ENCODE measurements around the gene RASAL1.

DNA sequence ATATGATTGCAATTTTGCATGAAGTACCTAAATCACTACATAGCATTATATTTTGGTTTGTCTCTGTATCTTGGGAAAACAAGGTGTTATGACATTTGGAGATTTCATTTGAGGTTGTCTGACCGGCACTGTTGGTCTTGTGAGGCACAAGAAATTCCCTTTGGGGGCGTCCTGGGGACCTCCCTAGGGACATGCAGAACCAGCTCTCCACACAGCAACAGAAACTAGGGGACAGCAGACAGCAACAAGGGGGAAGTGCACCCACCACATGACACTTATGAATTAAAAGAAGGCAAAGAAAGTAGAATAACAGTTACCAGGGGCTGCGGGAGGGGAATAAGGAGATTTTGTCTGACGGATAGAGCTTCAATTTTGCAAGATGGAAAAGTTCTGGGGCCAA, 35.4 kb upstream of the RASAL1 start:
- TF ChIP-seq, protein P1, sequence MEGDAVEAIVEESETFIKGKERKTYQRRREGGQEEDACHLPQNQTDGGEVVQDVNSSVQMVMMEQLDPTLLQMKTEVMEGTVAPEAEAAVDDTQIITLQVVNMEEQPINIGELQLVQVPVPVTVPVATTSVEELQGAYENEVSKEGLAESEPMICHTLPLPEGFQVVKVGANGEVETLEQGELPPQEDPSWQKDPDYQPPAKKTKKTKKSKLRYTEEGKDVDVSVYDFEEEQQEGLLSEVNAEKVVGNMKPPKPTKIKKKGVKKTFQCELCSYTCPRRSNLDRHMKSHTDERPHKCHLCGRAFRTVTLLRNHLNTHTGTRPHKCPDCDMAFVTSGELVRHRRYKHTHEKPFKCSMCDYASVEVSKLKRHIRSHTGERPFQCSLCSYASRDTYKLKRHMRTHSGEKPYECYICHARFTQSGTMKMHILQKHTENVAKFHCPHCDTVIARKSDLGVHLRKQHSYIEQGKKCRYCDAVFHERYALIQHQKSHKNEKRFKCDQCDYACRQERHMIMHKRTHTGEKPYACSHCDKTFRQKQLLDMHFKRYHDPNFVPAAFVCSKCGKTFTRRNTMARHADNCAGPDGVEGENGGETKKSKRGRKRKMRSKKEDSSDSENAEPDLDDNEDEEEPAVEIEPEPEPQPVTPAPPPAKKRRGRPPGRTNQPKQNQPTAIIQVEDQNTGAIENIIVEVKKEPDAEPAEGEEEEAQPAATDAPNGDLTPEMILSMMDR (IDR thresholded peaks at IDR 0.05; ENCODE audit: low read depth, low read length): no peak
- no peak for TF ChIP-seq EZH2phosphoT487 (IDR thresholded peaks at IDR 0.05; ENCODE audit: low read depth)
